GM19468 (cell line): ENCODE measurements around the gene PPP2CA.

Experiments
- ATAC-seq: cut with Tn5 transposase; IDR thresholded peaks from one replicate; pipeline ENCODE4 v1.9.1; 2021; ENCODE audit warnings: mild to moderate bottlenecking, moderate library complexity, moderate number of reproducible peaks; ENCODE audit not compliant: unreplicated experiment; ENCODE audit errors: extremely low read depth

The PPP2CA gene

GRCh38 chr5:134206627-134207160 is 19.2 kb downstream of the PPP2CA start:
- ATAC-seq = no peak

- ATAC-seq = no peak
Observed at GRCh38 chr5:134204575-134204974, 21.3 kb downstream of the PPP2CA start.

- no peak for ATAC-seq
Observed at GRCh38 chr5:134203630-134204029, 22.2 kb downstream of the PPP2CA start.

- ATAC-seq = no peak
Observed at GRCh38 chr5:134195666-134196065, 30.2 kb downstream of the PPP2CA start.

GRCh38 chr5:134189031-134189430 is 36.8 kb downstream of the PPP2CA start:
- no peak for ATAC-seq

- ATAC-seq = no peak
Observed at GRCh38 chr5:134188092-134188491, 37.8 kb downstream of the PPP2CA start.

- peak; percentile 73 for ATAC-seq
Observed at GRCh38 chr5:134184155-134185135, 41.4 kb downstream of the PPP2CA start.

GRCh38 chr5:134183481-134183880 is 42.4 kb downstream of the PPP2CA start:
- ATAC-seq = no peak

- ATAC-seq = no peak
Observed at GRCh38 chr5:134178096-134178419, 47.8 kb downstream of the PPP2CA start.

GRCh38 chr5:134177369-134178095 is 48.3 kb downstream of the PPP2CA start:
- no peak for ATAC-seq

GRCh38 chr5:134176511-134177368 is 49.1 kb downstream of the PPP2CA start, which contains the start of gene SKP1:
SKP1 (minus strand) TSS chr5:134176950; CDS start chr5:134174022, 2,928 bp downstream.
- peak; percentile 78 for ATAC-seq

- ATAC-seq = no peak
Observed at GRCh38 chr5:134175921-134176510, 49.9 kb downstream of the PPP2CA start.

GRCh38 chr5:134174841-134175839 is 50.7 kb downstream of the PPP2CA start:
- no peak for ATAC-seq

GRCh38 chr5:134171972-134172371 is 53.9 kb downstream of the PPP2CA start:
- ATAC-seq = no peak

GRCh38 chr5:134162592-134162991 is 63.3 kb downstream of the PPP2CA start:
- ATAC-seq = no peak

- no peak for ATAC-seq
Observed at GRCh38 chr5:134161513-134162395, 64.1 kb downstream of the PPP2CA start.

GRCh38 chr5:134153657-134154056 is 72.2 kb downstream of the PPP2CA start:
- ATAC-seq = no peak
